Measurements from ENCODE around the gene CRBN.

DNA sequence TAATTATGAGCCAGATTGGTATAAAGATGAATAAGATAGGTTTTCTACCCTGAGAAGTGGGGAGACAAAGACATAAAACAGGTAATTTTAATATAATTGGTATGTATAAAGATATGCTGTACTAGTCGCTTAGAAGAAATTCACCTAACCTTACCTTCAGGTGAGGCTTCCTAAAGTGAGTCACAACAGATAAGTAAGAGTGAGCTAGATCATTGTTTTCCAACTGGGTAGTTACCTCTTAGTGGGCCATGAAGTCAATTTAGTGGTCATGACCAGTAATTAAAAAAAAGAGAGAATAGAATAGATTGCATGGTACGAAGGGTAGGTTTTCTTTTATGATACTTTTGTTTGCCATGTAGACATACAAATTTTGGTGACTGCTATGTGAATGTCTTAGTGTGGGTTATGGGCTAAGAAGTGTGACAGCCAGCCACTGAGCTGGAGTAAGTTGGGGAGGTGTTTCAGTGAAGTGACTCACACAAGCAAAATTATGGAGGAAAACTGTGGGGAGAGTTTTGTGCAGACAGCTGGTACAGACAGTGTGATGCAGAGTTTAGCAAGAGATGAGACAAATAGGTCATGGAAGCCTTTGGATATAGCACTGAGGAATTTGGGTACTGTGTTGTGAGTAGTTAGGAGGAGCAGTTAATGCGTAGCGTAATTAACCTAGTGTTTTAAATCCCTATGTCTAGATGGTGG lies 44.6 kb downstream of the CRBN start:
- TF ChIP-seq POLR2A (IDR thresholded peaks at IDR 0.05), result no peak
- TF ChIP-seq, protein P1, sequence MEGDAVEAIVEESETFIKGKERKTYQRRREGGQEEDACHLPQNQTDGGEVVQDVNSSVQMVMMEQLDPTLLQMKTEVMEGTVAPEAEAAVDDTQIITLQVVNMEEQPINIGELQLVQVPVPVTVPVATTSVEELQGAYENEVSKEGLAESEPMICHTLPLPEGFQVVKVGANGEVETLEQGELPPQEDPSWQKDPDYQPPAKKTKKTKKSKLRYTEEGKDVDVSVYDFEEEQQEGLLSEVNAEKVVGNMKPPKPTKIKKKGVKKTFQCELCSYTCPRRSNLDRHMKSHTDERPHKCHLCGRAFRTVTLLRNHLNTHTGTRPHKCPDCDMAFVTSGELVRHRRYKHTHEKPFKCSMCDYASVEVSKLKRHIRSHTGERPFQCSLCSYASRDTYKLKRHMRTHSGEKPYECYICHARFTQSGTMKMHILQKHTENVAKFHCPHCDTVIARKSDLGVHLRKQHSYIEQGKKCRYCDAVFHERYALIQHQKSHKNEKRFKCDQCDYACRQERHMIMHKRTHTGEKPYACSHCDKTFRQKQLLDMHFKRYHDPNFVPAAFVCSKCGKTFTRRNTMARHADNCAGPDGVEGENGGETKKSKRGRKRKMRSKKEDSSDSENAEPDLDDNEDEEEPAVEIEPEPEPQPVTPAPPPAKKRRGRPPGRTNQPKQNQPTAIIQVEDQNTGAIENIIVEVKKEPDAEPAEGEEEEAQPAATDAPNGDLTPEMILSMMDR (IDR thresholded peaks at IDR 0.05 in 8 of 11, conservative IDR thresholded peaks at IDR 0.05 in 3 of 11), result no peak
